Astrocyte of the spinal cord (primary cell): ENCODE data around the gene OS9.
"Not testable (repeated sequence)": the region's sequence is repeated elsewhere in the genome, so short reads cannot be mapped to it uniquely, and the experiment has no call there.

Source experiments
- DNase-seq: peaks from one replicate; pipeline ENCODE4 v3.0.0; 2011; ENCODE audit warnings: low read depth, low spot score
- H3K4me3 ChIP-seq: 2 replicates; pipeline ENCODE4 v1.5.1; 2011; ENCODE audit warnings: low read depth, mild to moderate bottlenecking, low read length, moderate library complexity
- in situ Hi-C: cut with HindIII; loops from 2 replicates; pipeline ENCODE4 v1.10.0; 2017; ENCODE audit warnings: low sequenced_read_pairs
- TF ChIP-seq, protein P1 (sequence below): IDR thresholded peaks from 2 replicates; pipeline ENCODE4 v1.5.1; 2012; ENCODE audit warnings: low read depth, mild to moderate bottlenecking, low read length, inconsistent platforms

OS9 gene

GRCh38 chr12:57658890-57659289, 35.0 kb upstream of the OS9 start:
- no peak overlapping the region for H3K4me3 ChIP-seq
- in situ Hi-C loops, result no loop called here
- TF ChIP-seq, protein P1, sequence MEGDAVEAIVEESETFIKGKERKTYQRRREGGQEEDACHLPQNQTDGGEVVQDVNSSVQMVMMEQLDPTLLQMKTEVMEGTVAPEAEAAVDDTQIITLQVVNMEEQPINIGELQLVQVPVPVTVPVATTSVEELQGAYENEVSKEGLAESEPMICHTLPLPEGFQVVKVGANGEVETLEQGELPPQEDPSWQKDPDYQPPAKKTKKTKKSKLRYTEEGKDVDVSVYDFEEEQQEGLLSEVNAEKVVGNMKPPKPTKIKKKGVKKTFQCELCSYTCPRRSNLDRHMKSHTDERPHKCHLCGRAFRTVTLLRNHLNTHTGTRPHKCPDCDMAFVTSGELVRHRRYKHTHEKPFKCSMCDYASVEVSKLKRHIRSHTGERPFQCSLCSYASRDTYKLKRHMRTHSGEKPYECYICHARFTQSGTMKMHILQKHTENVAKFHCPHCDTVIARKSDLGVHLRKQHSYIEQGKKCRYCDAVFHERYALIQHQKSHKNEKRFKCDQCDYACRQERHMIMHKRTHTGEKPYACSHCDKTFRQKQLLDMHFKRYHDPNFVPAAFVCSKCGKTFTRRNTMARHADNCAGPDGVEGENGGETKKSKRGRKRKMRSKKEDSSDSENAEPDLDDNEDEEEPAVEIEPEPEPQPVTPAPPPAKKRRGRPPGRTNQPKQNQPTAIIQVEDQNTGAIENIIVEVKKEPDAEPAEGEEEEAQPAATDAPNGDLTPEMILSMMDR, result no peak
- DNase-seq, result no peak

- TF ChIP-seq, protein P1, result no peak
- in situ Hi-C loops, result no loop called here
- no peak for DNase-seq
- H3K4me3 ChIP-seq, result no peak overlapping the region
Measured at GRCh38 chr12:57661376-57661775, 32.6 kb upstream of the OS9 start.

GRCh38 chr12:57665066-57665820, 28.7 kb upstream of the OS9 start:
- in situ Hi-C loops, DNase-seq, H3K4me3 ChIP-seq: not testable (repeated sequence)

DNA sequence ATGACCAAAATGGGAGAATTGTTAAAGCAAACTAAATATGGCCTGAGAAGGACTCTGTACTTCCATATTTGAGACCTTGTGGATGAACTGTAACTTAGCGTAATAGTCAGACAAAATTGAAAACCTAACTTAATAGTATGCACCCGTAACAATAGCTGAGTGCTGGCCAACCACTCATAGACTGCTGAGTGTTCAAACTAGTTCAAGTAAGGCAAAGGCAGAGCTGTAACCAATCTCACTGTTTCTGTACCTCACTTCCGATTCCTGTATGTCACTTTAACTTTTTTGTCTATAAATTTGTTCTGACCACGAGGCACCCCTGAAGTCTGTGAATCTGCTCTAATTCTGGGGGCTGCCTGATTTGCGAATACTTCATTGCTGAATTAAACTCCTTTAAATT, 27.0 kb upstream of the OS9 start:
- in situ Hi-C loops, result no loop called here
- DNase-seq, result no peak
- TF ChIP-seq, protein P1, result no peak
- no peak overlapping the region for H3K4me3 ChIP-seq

DNA sequence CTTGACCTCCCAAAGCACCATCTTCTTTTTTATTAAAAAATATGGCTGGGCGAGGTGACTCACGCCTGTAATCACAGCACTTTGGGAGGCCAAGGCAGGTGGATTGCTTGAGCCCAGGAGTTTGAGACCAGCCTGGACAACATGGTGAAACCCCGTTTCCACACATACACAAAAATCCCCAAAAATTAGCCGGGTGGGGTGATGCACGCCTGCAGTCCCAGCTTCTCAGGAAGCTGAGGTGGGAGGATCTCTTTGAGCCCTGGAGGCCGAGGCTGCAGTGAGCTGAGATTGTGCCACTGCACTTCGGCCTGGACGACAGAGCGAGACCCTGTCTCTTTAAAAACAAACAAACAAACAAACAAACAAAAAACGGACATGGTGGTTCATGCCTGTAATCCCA, 24.2 kb upstream of the OS9 start:
- H3K4me3 ChIP-seq, DNase-seq, in situ Hi-C loops: not testable (repeated sequence)

GRCh38 chr12:57671811-57672210, 22.1 kb upstream of the OS9 start:
- DNase-seq, in situ Hi-C loops, H3K4me3 ChIP-seq: not testable (repeated sequence)

- in situ Hi-C loops, result no loop called here
- DNase-seq, result no peak
- TF ChIP-seq, protein P1, result no peak
- no peak overlapping the region for H3K4me3 ChIP-seq
Measured at GRCh38 chr12:57672801-57673200, 21.1 kb upstream of the OS9 start.

DNA sequence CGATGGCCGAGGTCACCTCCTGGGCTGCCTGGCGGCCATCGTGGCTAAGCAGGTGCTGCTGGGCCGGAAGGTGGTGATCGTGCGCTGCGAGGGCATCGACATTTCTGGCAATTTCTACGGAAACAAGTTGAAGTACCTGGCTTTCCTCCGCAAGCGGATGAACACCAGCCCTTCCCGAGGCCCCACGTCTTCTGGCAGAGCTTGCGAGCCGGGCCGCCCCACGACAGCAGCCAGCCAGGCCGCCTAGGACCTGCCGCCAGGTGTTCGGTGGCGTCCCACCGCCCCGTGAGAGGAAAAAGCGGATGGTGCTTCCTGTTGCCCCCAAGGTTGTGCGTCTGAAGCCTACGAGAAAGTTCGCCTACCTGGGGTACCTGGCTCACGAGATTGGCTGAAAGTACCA, 19.2 kb upstream of the OS9 start:
- in situ Hi-C loops, result no loop called here
- DNase-seq, result no peak
- TF ChIP-seq, protein P1, result no peak
- no peak overlapping the region for H3K4me3 ChIP-seq

- H3K4me3 ChIP-seq, in situ Hi-C loops, DNase-seq: not testable (repeated sequence)
Measured at GRCh38 chr12:57677947-57678346, 16.0 kb upstream of the OS9 start.
